GF-D8 (cell line): ENCODE results near the gene MARCHF10.
"Not testable (repeated sequence)": the region's sequence is repeated elsewhere in the genome, so short reads cannot be mapped to it uniquely, and the experiment has no call there.

Experiments
- DNase-seq: peaks from one replicate; lab custom pipeline; 2025; lab: John Stamatoyannopoulos, UW

The MARCHF10 gene

GRCh38 chr17:62786646-62787045, 21.5 kb downstream of the MARCHF10 start:
- DNase-seq, result no peak

GRCh38 chr17:62785983-62786382, 22.1 kb downstream of the MARCHF10 start:
- not testable (repeated sequence) for DNase-seq

GRCh38 chr17:62782730-62783270, 25.3 kb downstream of the MARCHF10 start:
- no peak for DNase-seq

- DNase-seq, result no peak
These were observed 26.3 kb downstream of the MARCHF10 start for GRCh38 chr17:62781831-62782251.

GRCh38 chr17:62781356-62781755, 26.8 kb downstream of the MARCHF10 start:
- no peak for DNase-seq

- DNase-seq, result no peak
These were observed 27.2 kb downstream of the MARCHF10 start for GRCh38 chr17:62780951-62781350.

- DNase-seq, result no peak
These were observed 27.8 kb downstream of the MARCHF10 start for GRCh38 chr17:62780269-62780668.

GRCh38 chr17:62778990-62779681, 29.0 kb downstream of the MARCHF10 start:
- no peak for DNase-seq

GRCh38 chr17:62775876-62776275, 32.2 kb downstream of the MARCHF10 start:
- DNase-seq, result no peak

- DNase-seq, result no peak
These were observed 33.8 kb downstream of the MARCHF10 start for GRCh38 chr17:62774338-62774737.

- DNase-seq, result no peak
These were observed 40.1 kb downstream of the MARCHF10 start for GRCh38 chr17:62767997-62768396.

GRCh38 chr17:62765351-62765750, 42.8 kb downstream of the MARCHF10 start:
- no peak for DNase-seq

- DNase-seq, result no peak
These were observed 44.1 kb downstream of the MARCHF10 start for GRCh38 chr17:62763891-62764600.

GRCh38 chr17:62761884-62762283, 46.2 kb downstream of the MARCHF10 start:
- DNase-seq, result no peak

GRCh38 chr17:62760945-62761267, 47.2 kb downstream of the MARCHF10 start:
- DNase-seq, result no peak

GRCh38 chr17:62760059-62760944, 47.8 kb downstream of the MARCHF10 start:
- DNase-seq, result no peak

GRCh38 chr17:62757500-62757951, 50.6 kb downstream of the MARCHF10 start:
- DNase-seq, result no peak

GRCh38 chr17:62756198-62756597, 51.9 kb downstream of the MARCHF10 start:
- no peak for DNase-seq

- no peak for DNase-seq
These were observed 52.8 kb downstream of the MARCHF10 start for GRCh38 chr17:62755141-62755851.

- no peak for DNase-seq
These were observed 53.5 kb downstream of the MARCHF10 start for GRCh38 chr17:62754631-62755030.

- DNase-seq, result no peak
These were observed 54.6 kb downstream of the MARCHF10 start for GRCh38 chr17:62753562-62753961.
